DND-41 (cell line): ENCODE data around the gene RAPGEF5.

Experiments
- CTCF ChIP-seq: IDR thresholded peaks from 2 replicates; pipeline ENCODE4 v1.5.1; 2012; ENCODE audit warnings: borderline replicate concordance, low read length, moderate library complexity, mild to moderate bottlenecking; ENCODE audit not compliant: poor library complexity, severe bottlenecking; ENCODE audit errors: extremely low read depth
- EZH2 ChIP-seq: IDR thresholded peaks from 3 replicates; pipeline ENCODE4 v1.6.1; 2012; ENCODE audit warnings: borderline replicate concordance, low read depth, mild to moderate bottlenecking, moderate library complexity, low read length, inconsistent platforms; ENCODE audit not compliant: severe bottlenecking

DNA sequence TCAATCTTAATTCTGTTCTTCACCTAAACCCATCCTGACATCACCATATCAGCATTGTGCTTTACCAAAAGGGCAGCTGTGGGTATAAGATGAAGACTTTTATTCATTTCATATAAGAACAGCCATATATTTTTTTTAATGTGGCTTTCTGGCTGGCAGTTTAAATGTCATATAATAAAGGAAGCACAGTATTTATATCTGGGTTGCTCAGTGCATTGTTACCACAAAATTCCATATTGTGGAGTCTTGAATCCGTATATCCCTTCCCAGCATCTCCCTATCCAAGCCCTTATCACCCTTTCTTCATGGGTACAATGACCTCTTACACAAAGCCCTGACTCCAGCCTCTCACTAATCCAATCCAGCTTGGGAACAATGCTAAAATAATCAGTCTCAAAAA, 125.8 kb downstream of the RAPGEF5 start:
- TF ChIP-seq CTCF (no peak), EZH2 (no peak)
